HL-60 (cell line): ENCODE results near the gene ZNF236.

Experiments used
- CTCF ChIP-seq: IDR thresholded peaks from one replicate; pipeline ENCODE4 v1.5.1; 2011; ENCODE audit warnings: low read length, control low read depth, inconsistent platforms; ENCODE audit not compliant: insufficient read depth
- GABPA ChIP-seq: IDR thresholded peaks from 2 replicates; pipeline ENCODE4 v1.6.1; 2012; ENCODE audit warnings: low read depth
- POLR2AphosphoS5 ChIP-seq: IDR thresholded peaks from 2 replicates; pipeline ENCODE4 v1.6.1; 2012; ENCODE audit warnings: low read depth
- REST ChIP-seq: IDR thresholded peaks from 2 replicates; pipeline ENCODE4 v1.6.1; 2012; ENCODE audit warnings: low read depth; ENCODE audit not compliant: insufficient replicate concordance
- SPI1 ChIP-seq: IDR thresholded peaks from 2 replicates; pipeline ENCODE4 v1.6.1; 2012; ENCODE audit warnings: low read depth, mild to moderate bottlenecking, borderline replicate concordance

DNA sequence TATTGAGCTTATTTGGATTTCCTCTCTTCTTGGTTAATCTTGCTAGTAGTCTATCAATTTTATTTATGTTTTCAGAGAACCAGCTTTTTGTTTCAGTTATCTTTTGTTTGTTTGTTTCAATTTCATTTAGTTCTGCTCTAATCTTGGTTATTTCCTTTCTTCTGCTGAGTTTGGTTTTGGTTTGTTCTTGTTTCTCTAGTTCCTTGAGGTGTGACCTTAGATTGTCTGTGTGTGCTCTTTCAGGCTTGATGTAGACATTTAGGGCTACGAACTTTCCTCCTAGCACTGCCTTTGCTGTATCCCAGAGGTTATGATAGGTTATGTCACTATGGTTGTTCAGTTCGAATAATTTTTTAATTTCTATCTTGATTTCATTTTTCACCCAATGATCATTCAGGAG is 141.6 kb downstream of the ZNF236 start:
- TF ChIP-seq CTCF = no peak
- TF ChIP-seq POLR2AphosphoS5 = no peak
- no peak for TF ChIP-seq REST
- TF ChIP-seq SPI1 = no peak
- no peak for TF ChIP-seq GABPA
